Vagina (tissue), 2 donors: Measurements from ENCODE around the gene CNOT4. TPM values are rescaled to one million over a fixed set of nuclear protein-coding genes. Genes with fewer than 3 reads are reported as not detected.

ENCODE experiments used
- DNase-seq, 2 donors: peaks; one replicate each; pipeline ENCODE4 v3.0.0-alpha.2; 2017; ENCODE audit errors: extremely low spot score in 2 of 2
- H3K27ac ChIP-seq: fragments of 200-600 bp; sonication (generic); one replicate; pipeline ENCODE4 v1.5.1; 2019
- H3K27me3 ChIP-seq: fragments of 200-600 bp; sonication (generic); one replicate; pipeline ENCODE4 v1.5.1; 2019
- H3K36me3 ChIP-seq, 2 donors: fragments of 200-600 bp; sonication (generic); one replicate each; pipeline ENCODE4 v1.5.1; 2017 to 2019
- H3K4me1 ChIP-seq: fragments of 200-600 bp; sonication (generic); one replicate; pipeline ENCODE4 v1.5.1; 2019
- H3K4me3 ChIP-seq, 2 donors: fragments of 200-600 bp; sonication (generic); 1 replicate in 1 of 2; 2 replicates in 1 of 2; pipeline ENCODE4 v1.5.1; 2016 to 2019
- H3K9me3 ChIP-seq: fragments of 200-600 bp; sonication (generic); one replicate; pipeline ENCODE4 v1.5.1; 2019
- POLR2A ChIP-seq, 2 donors: fragments of 450-650 bp; IDR thresholded peaks; one replicate each; pipeline ENCODE4 v1.6.1; 2017; ENCODE audit warnings: antibody characterized with exemption in 2 of 2, mild to moderate bottlenecking in 2 of 2, moderate library complexity in 2 of 2
- POLR2AphosphoS5 ChIP-seq, 2 donors: sonication (generic); formaldehyde crosslinking; IDR thresholded peaks; one replicate each; pipeline ENCODE4 v1.9.0; 2017; ENCODE audit warnings: antibody characterized with exemption in 2 of 2, mild to moderate bottlenecking in 2 of 2, low read depth in 1 of 2; ENCODE audit not compliant: insufficient read depth in 1 of 2
- intact Hi-C: fragments of 100-400 bp; cut with DNase I; formaldehyde crosslinking; loops from one replicate; pipeline ENCODE4 v1.15.1; 2023
- total RNA-seq: library from RNA; depleted of rRNA; stranded (reverse); fragments of >200 nt; gene quantifications from one replicate; pipeline ENCODE4 v1.2.3, GENCODE V29; 2016
- TF ChIP-seq, protein P1 (sequence below), 3 experiments: fragments of 450-650 bp in 2 of 3; fragments of 200-600 bp in 1 of 3; sonication (generic) in 1 of 3; IDR thresholded peaks; one replicate each; pipeline ENCODE4 v1.5.1; 2017 to 2019; ENCODE audit warnings: antibody characterized with exemption in 3 of 3, mild to moderate bottlenecking in 2 of 3, moderate library complexity in 2 of 3

The CNOT4 gene
- total RNA-seq, 1 donor from 2014 or later, result 23.3 TPM

DNA sequence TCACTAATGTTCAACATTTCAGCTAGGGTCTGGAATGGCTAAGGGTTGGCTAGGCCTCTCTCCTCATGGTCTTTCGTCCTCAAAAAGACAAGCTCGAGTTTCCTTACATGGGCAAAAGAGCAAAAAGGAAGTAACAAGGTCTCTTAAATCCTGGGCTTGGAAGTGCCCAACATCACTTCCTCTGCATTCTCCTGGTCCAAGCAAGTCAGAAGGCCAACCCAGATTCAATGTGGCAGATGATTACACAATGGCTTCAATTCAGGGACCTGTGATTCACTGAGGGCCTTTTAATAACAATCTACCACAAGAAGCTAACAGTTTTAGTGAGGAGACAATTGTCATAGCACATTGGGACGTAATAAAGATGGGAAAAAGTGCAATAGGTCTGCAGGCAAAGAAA lies 43.4 kb upstream of the CNOT4 start:
- Histone ChIP-seq H3K27ac (no peak overlapping the region), H3K27me3 (no peaks in the 10 kb centered on the region), H3K9me3 (no peaks in the 10 kb centered on the region), H3K4me3 (no peak overlapping the region), H3K4me1 (no peaks in the 10 kb centered on the region), H3K36me3 (no peaks in the 10 kb centered on the region)
- intact Hi-C loops, result no loop called here
- no peak for DNase-seq
- TF ChIP-seq POLR2AphosphoS5 (IDR thresholded peaks at IDR 0.05; ENCODE audit: insufficient read depth in 1 of 2, low read depth in 1 of 2) (no peak), POLR2A (IDR thresholded peaks at IDR 0.05) (no peak)
- TF ChIP-seq, protein P1, sequence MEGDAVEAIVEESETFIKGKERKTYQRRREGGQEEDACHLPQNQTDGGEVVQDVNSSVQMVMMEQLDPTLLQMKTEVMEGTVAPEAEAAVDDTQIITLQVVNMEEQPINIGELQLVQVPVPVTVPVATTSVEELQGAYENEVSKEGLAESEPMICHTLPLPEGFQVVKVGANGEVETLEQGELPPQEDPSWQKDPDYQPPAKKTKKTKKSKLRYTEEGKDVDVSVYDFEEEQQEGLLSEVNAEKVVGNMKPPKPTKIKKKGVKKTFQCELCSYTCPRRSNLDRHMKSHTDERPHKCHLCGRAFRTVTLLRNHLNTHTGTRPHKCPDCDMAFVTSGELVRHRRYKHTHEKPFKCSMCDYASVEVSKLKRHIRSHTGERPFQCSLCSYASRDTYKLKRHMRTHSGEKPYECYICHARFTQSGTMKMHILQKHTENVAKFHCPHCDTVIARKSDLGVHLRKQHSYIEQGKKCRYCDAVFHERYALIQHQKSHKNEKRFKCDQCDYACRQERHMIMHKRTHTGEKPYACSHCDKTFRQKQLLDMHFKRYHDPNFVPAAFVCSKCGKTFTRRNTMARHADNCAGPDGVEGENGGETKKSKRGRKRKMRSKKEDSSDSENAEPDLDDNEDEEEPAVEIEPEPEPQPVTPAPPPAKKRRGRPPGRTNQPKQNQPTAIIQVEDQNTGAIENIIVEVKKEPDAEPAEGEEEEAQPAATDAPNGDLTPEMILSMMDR (IDR thresholded peaks at IDR 0.05), result no peak

DNA sequence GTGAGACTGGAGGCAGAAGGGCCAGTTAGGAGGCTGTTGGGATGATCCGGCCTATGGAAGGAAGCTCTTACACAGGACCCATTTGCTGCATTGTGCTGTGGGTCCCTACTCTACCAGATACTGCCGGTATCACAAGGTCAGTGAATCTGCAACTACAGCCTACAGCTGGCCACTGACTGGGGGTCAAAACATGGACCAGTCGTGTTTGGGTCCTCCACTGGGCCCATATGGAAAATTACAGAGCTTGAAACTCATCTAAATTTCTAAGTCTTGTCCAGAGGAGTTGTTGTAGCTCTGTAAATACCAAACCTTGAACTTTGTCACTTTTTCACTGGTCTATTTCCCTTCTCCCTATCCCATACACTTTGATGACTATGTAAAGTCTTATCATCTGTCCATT lies 42.2 kb upstream of the CNOT4 start:
- no peak for DNase-seq
- H3K4me1 ChIP-seq, result no peaks in the 10 kb centered on the region
- no peak overlapping the region for H3K27ac ChIP-seq
- H3K4me3 ChIP-seq, result no peak overlapping the region
- no peaks in the 10 kb centered on the region for H3K9me3 ChIP-seq
- intact Hi-C loops, result no loop called here
- TF ChIP-seq, protein P1 (IDR thresholded peaks at IDR 0.05), result no peak
- TF ChIP-seq POLR2AphosphoS5 (IDR thresholded peaks at IDR 0.05; ENCODE audit: insufficient read depth in 1 of 2, low read depth in 1 of 2) (no peak), POLR2A (IDR thresholded peaks at IDR 0.05) (no peak)
- H3K27me3 ChIP-seq, result no peaks in the 10 kb centered on the region
- H3K36me3 ChIP-seq, result no peaks in the 10 kb centered on the region

DNA sequence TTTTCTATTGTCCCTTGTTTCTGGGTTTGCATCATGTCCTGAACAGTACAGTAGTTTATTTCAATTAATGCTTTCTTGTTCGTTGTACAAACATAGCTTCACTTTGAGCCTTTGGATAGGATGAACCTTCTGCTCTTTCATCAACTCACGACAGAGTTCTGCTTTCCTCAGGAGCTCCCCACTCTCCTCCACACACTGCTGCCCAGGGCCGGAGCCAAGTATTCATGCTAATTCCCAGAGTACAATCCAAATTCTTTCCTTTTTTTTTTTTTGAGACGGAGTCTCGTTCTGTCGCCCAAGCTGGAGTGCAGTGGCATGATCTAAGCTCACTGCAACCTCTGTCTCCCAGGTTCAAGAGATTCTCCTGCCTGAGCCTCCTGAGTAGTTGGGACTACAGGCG lies 40.3 kb upstream of the CNOT4 start:
- no peaks in the 10 kb centered on the region for H3K36me3 ChIP-seq
- H3K9me3 ChIP-seq, result no peaks in the 10 kb centered on the region
- H3K27ac ChIP-seq, result no peak overlapping the region
- no peak overlapping the region for H3K4me3 ChIP-seq
- no peak for DNase-seq
- H3K27me3 ChIP-seq, result no peaks in the 10 kb centered on the region
- TF ChIP-seq, protein P1 (IDR thresholded peaks at IDR 0.05), result no peak
- no peak for TF ChIP-seq POLR2AphosphoS5 (IDR thresholded peaks at IDR 0.05; ENCODE audit: insufficient read depth in 1 of 2, low read depth in 1 of 2)
- no peak for TF ChIP-seq POLR2A (IDR thresholded peaks at IDR 0.05)
- intact Hi-C loops, result no loop called here
- no peaks in the 10 kb centered on the region for H3K4me1 ChIP-seq

- TF ChIP-seq POLR2A (IDR thresholded peaks at IDR 0.05) (no peak), POLR2AphosphoS5 (IDR thresholded peaks at IDR 0.05; ENCODE audit: insufficient read depth in 1 of 2, low read depth in 1 of 2) (no peak)
- TF ChIP-seq, protein P1 (IDR thresholded peaks at IDR 0.05), result no peak
Measured at GRCh38 chr7:135541029-135541428, 31.1 kb upstream of the CNOT4 start.

DNA sequence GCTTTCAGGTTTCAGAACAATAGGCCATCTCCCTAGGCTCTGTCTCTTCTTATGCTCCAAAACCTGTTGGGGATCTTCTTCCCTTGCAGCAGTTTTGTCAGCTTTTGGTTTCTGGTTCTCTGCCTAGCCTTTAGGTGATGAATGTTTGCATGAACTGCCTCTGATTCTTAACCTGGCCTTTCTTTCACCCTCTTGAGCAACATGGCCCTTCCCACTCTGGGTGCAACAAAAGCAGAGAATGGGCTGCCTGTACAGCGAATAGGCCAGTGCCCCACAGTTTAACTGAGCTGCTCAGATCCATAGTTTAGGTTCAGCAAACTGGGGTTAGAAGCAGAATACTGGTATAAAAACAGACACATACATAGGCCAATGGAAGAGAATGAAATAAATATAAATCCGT lies 29.7 kb upstream of the CNOT4 start:
- intact Hi-C loops, result no loop called here
- no peaks in the 10 kb centered on the region for H3K36me3 ChIP-seq

More at GRCh38 chr7:135541029-135541428, 31.1 kb upstream of the CNOT4 start:
- no peaks in the 10 kb centered on the region for H3K4me1 ChIP-seq
- H3K27me3 ChIP-seq, result no peaks in the 10 kb centered on the region
- no peaks in the 10 kb centered on the region for H3K9me3 ChIP-seq
- no peak overlapping the region for H3K4me3 ChIP-seq
- H3K27ac ChIP-seq, result no peak overlapping the region
- peak in 1 of 2 donors; percentile 22 for DNase-seq
- intact Hi-C loops, result no loop called here
- H3K36me3 ChIP-seq, result no peaks in the 10 kb centered on the region

More for the DNA sequence above, 29.7 kb upstream of the CNOT4 start:
- Histone ChIP-seq H3K4me1 (no peaks in the 10 kb centered on the region), H3K9me3 (no peaks in the 10 kb centered on the region), H3K27me3 (no peaks in the 10 kb centered on the region), H3K27ac (no peak overlapping the region), H3K4me3 (no peak overlapping the region)
- peak in 1 of 2 donors; percentile 32 for DNase-seq
- TF ChIP-seq POLR2A (IDR thresholded peaks at IDR 0.05) (no peak), POLR2AphosphoS5 (IDR thresholded peaks at IDR 0.05; ENCODE audit: insufficient read depth in 1 of 2, low read depth in 1 of 2) (no peak)
- TF ChIP-seq, protein P1 (IDR thresholded peaks at IDR 0.05), result no peak
